Activated T-cell treated with anti-CD3 and anti-CD28 coated beads, Interleukin-2, amount 50 U/mL, for 24 hours (primary cell): ENCODE data around the gene THY1.
"Not testable (repeated sequence)": the region's sequence is repeated elsewhere in the genome, so short reads cannot be mapped to it uniquely, and the experiment has no call there.

Source experiments
- DNase-seq: peaks from one replicate; pipeline ENCODE4 v3.0.0-alpha.2; 2020
- H3K27ac Mint-ChIP-seq: 2 replicates; pipeline ENCODE4 v1.8.0; 2020; ENCODE audit warnings: mild to moderate bottlenecking, mixed read lengths
- H3K27me3 Mint-ChIP-seq: 2 replicates; pipeline ENCODE4 v1.8.0; 2020; ENCODE audit warnings: mixed read lengths
- H3K36me3 Mint-ChIP-seq: 2 replicates; pipeline ENCODE4 v1.8.0; 2020; ENCODE audit warnings: low read depth, mixed read lengths
- H3K4me1 Mint-ChIP-seq: 2 replicates; pipeline ENCODE4 v1.8.0; 2020; ENCODE audit warnings: low read depth, mixed read lengths
- H3K4me3 Mint-ChIP-seq: 2 replicates; pipeline ENCODE4 v1.8.0; 2020; ENCODE audit warnings: mild to moderate bottlenecking, moderate library complexity, mixed read lengths
- H3K9me3 Mint-ChIP-seq: 2 replicates; pipeline ENCODE4 v1.8.0; 2020; ENCODE audit warnings: mixed read lengths

Gene THY1

GRCh38 chr11:119417726-119418540 lies 5.0 kb downstream of the THY1 start:
- peaks cover 2% of the 10 kb centered on the region for H3K9me3 Mint-ChIP-seq
- H3K4me1 Mint-ChIP-seq, result peaks cover 12% of the 10 kb centered on the region
- no peak overlapping the region for H3K4me3 Mint-ChIP-seq
- no peak for DNase-seq
- H3K27ac Mint-ChIP-seq, result no peak overlapping the region
- H3K36me3 Mint-ChIP-seq, result no peaks in the 10 kb centered on the region
- peaks cover 48% of the 10 kb centered on the region for H3K27me3 Mint-ChIP-seq

- H3K27me3 Mint-ChIP-seq, result peaks cover 38% of the 10 kb centered on the region
- H3K4me3 Mint-ChIP-seq, result no peak overlapping the region
- H3K4me1 Mint-ChIP-seq, result peaks cover 4% of the 10 kb centered on the region
- no peak for DNase-seq
- no peaks in the 10 kb centered on the region for H3K36me3 Mint-ChIP-seq
- no peak overlapping the region for H3K27ac Mint-ChIP-seq
- peaks cover 6% of the 10 kb centered on the region for H3K9me3 Mint-ChIP-seq
These were observed 6.1 kb downstream of the THY1 start for GRCh38 chr11:119416606-119417580.

GRCh38 chr11:119415966-119416365 lies 7.0 kb downstream of the THY1 start:
- Mint-ChIP-seq H3K27me3 (peaks cover 30% of the 10 kb centered on the region), H3K9me3 (peaks cover 6% of the 10 kb centered on the region), H3K27ac (no peak overlapping the region), H3K4me1 (no peaks in the 10 kb centered on the region), H3K36me3 (no peaks in the 10 kb centered on the region), H3K4me3 (no peak overlapping the region)
- no peak for DNase-seq

GRCh38 chr11:119415517-119415916 lies 7.5 kb downstream of the THY1 start:
- Mint-ChIP-seq H3K27me3 (peaks cover 25% of the 10 kb centered on the region), H3K27ac (no peak overlapping the region), H3K36me3 (no peaks in the 10 kb centered on the region), H3K9me3 (peaks cover 6% of the 10 kb centered on the region), H3K4me3 (no peak overlapping the region), H3K4me1 (no peaks in the 10 kb centered on the region)
- no peak for DNase-seq

- Mint-ChIP-seq H3K27me3 (peaks cover 17% of the 10 kb centered on the region), H3K4me1 (no peaks in the 10 kb centered on the region), H3K36me3 (no peaks in the 10 kb centered on the region), H3K4me3 (no peak overlapping the region), H3K27ac (no peak overlapping the region), H3K9me3 (peaks cover 6% of the 10 kb centered on the region)
- no peak for DNase-seq
These were observed 8.2 kb downstream of the THY1 start for GRCh38 chr11:119414734-119415133.

GRCh38 chr11:119414321-119414720 lies 8.7 kb downstream of the THY1 start:
- no peaks in the 10 kb centered on the region for H3K4me1 Mint-ChIP-seq
- peaks cover 13% of the 10 kb centered on the region for H3K27me3 Mint-ChIP-seq
- no peak overlapping the region for H3K27ac Mint-ChIP-seq
- H3K36me3 Mint-ChIP-seq, result no peaks in the 10 kb centered on the region
- no peak for DNase-seq
- no peak overlapping the region for H3K4me3 Mint-ChIP-seq
- H3K9me3 Mint-ChIP-seq, result peaks cover 6% of the 10 kb centered on the region

GRCh38 chr11:119412072-119412471 lies 10.9 kb downstream of the THY1 start:
- no peak overlapping the region for H3K27ac Mint-ChIP-seq
- H3K4me1 Mint-ChIP-seq, result no peaks in the 10 kb centered on the region
- no peaks in the 10 kb centered on the region for H3K27me3 Mint-ChIP-seq
- H3K36me3 Mint-ChIP-seq, result no peaks in the 10 kb centered on the region
- H3K4me3 Mint-ChIP-seq, result no peak overlapping the region
- DNase-seq, result no peak
- peaks cover 6% of the 10 kb centered on the region for H3K9me3 Mint-ChIP-seq

- Mint-ChIP-seq H3K9me3 (peaks cover 6% of the 10 kb centered on the region), H3K27me3 (no peaks in the 10 kb centered on the region), H3K27ac (no peak overlapping the region), H3K4me3 (no peak overlapping the region), H3K4me1 (no peaks in the 10 kb centered on the region), H3K36me3 (no peaks in the 10 kb centered on the region)
- DNase-seq, result no peak
These were observed 12.5 kb downstream of the THY1 start for GRCh38 chr11:119410501-119410900.

GRCh38 chr11:119409731-119410130 lies 13.2 kb downstream of the THY1 start:
- no peak overlapping the region for H3K27ac Mint-ChIP-seq
- no peaks in the 10 kb centered on the region for H3K27me3 Mint-ChIP-seq
- no peak for DNase-seq
- H3K4me3 Mint-ChIP-seq, result no peak overlapping the region
- H3K9me3 Mint-ChIP-seq, result peaks cover 6% of the 10 kb centered on the region
- no peaks in the 10 kb centered on the region for H3K36me3 Mint-ChIP-seq
- H3K4me1 Mint-ChIP-seq, result no peaks in the 10 kb centered on the region

GRCh38 chr11:119406005-119406404 lies 17.0 kb downstream of the THY1 start:
- H3K4me1 Mint-ChIP-seq, result no peaks in the 10 kb centered on the region
- no peaks in the 10 kb centered on the region for H3K27me3 Mint-ChIP-seq
- H3K36me3 Mint-ChIP-seq, result no peaks in the 10 kb centered on the region
- no peak overlapping the region for H3K4me3 Mint-ChIP-seq
- H3K27ac Mint-ChIP-seq, result no peak overlapping the region
- H3K9me3 Mint-ChIP-seq, result peaks cover 5% of the 10 kb centered on the region
- DNase-seq, result no peak

GRCh38 chr11:119405448-119405847 lies 17.5 kb downstream of the THY1 start:
- not testable (repeated sequence) for H3K4me3 Mint-ChIP-seq, H3K27me3 Mint-ChIP-seq, H3K36me3 Mint-ChIP-seq, H3K4me1 Mint-ChIP-seq, H3K27ac Mint-ChIP-seq, DNase-seq
- H3K9me3 Mint-ChIP-seq, result peaks cover 10% of the 10 kb centered on the region

GRCh38 chr11:119404872-119405271 lies 18.1 kb downstream of the THY1 start:
- Mint-ChIP-seq H3K9me3 (peaks cover 13% of the 10 kb centered on the region), H3K4me1 (no peaks in the 10 kb centered on the region), H3K4me3 (no peak overlapping the region), H3K27me3 (peaks cover 5% of the 10 kb centered on the region), H3K36me3 (no peaks in the 10 kb centered on the region), H3K27ac (no peak overlapping the region)
- DNase-seq, result no peak

GRCh38 chr11:119403021-119403420 lies 20.0 kb downstream of the THY1 start:
- Mint-ChIP-seq H3K27ac (no peak overlapping the region), H3K4me1 (no peaks in the 10 kb centered on the region), H3K9me3 (peaks cover 29% of the 10 kb centered on the region), H3K4me3 (no peak overlapping the region), H3K27me3 (peaks cover 9% of the 10 kb centered on the region), H3K36me3 (no peaks in the 10 kb centered on the region)
- no peak for DNase-seq

GRCh38 chr11:119402470-119402869 lies 20.5 kb downstream of the THY1 start:
- Mint-ChIP-seq H3K4me1 (no peaks in the 10 kb centered on the region), H3K36me3 (no peaks in the 10 kb centered on the region), H3K9me3 (peaks cover 34% of the 10 kb centered on the region), H3K27me3 (peaks cover 11% of the 10 kb centered on the region), H3K4me3 (no peak overlapping the region), H3K27ac (no peak overlapping the region)
- no peak for DNase-seq

GRCh38 chr11:119400860-119401259 lies 22.1 kb downstream of the THY1 start:
- Mint-ChIP-seq H3K9me3 (peaks cover 34% of the 10 kb centered on the region), H3K27me3 (peaks cover 17% of the 10 kb centered on the region), H3K4me1 (no peaks in the 10 kb centered on the region), H3K4me3 (no peak overlapping the region), H3K27ac (no peak overlapping the region), H3K36me3 (no peaks in the 10 kb centered on the region)
- no peak for DNase-seq
